GM12878 (cell line): Measurements from ENCODE around the gene HMG20B. TPM values are rescaled to one million over a fixed set of nuclear protein-coding genes. Genes with fewer than 3 reads are reported as not detected.

ENCODE experiments used
- ATAC-seq: fragments of 200-7000 bp; cut with Tn5 transposase; 3 replicates; pipeline ENCODE4 v1.9.1; 2020; ENCODE audit warnings: mild to moderate bottlenecking, moderate library complexity
- BruUV-seq: library from RNA; stranded (reverse); fragments of 400-500 nt; replicated peaks from 2 replicates; lab custom pipeline; 2021; lab: Mats Ljungman, UMichigan
- CTCF ChIA-PET: fragments of 300-600 bp; sonication (Branson Sonifier 250); formaldehyde crosslinking; extraction: SDS; loops from one replicate; lab custom pipeline; 2021; ENCODE audit warnings: inconsistent platforms; lab: Yijun Ruan, JAX
- POLR2A ChIA-PET: fragments of 350-600 bp; formaldehyde crosslinking; extraction: SDS; loops from one replicate; lab custom pipeline; 2021; ENCODE audit warnings: inconsistent platforms; lab: Charles Lee
- RAD21 ChIA-PET: fragments of 300-600 bp; sonication (Branson Sonifier 250); formaldehyde crosslinking; loops from one replicate; lab custom pipeline; 2023; ENCODE audit warnings: antibody characterized with exemption; ENCODE audit not compliant: unreplicated experiment; lab: Charles Lee
- SMC1A ChIA-PET: fragments of 300-600 bp; sonication (Branson Sonifier 250); formaldehyde crosslinking; loops from one replicate; lab custom pipeline; 2023; ENCODE audit not compliant: unreplicated experiment, uncharacterized antibody; lab: Charles Lee
- DNase-seq: peaks from one replicate; pipeline ENCODE4 v3.0.0-alpha.2; 2011; ENCODE audit warnings: low read depth, low spot score
- FAIRE-seq: peaks from 3 replicates; lab custom pipeline; 2011; peaks lifted over from hg19 to GRCh38; lab: Jason Lieb, UNC
- H2AFZ ChIP-seq: 2 replicates; pipeline ENCODE4 v1.6.0; 2011; ENCODE audit warnings: low read depth, low read length, control low read depth; ENCODE audit not compliant: control insufficient read depth
- H3K27ac ChIP-seq: 2 replicates; pipeline ENCODE4 v1.5.1; 2011; ENCODE audit warnings: control low read depth; ENCODE audit not compliant: control insufficient read depth, insufficient read depth
- H3K27me3 ChIP-seq, 2 experiments: replicated peaks in 1 of 2; 2 replicates each; pipeline versions ENCODE4 v1.6.0 to v1.6.1; 2011; ENCODE audit warnings: low read length in 1 of 2; ENCODE audit not compliant: control insufficient read depth in 2 of 2, insufficient read depth in 2 of 2
- H3K36me3 ChIP-seq, 2 experiments: 2 replicates each; pipeline ENCODE4 v1.5.1; 2011; ENCODE audit warnings: low read length in 1 of 2; ENCODE audit not compliant: control insufficient read depth in 2 of 2, insufficient read depth in 2 of 2
- H3K4me1 ChIP-seq: 2 replicates; pipeline ENCODE4 v1.6.1; 2011; ENCODE audit warnings: mild to moderate bottlenecking, low read length, moderate library complexity, mixed read lengths; ENCODE audit not compliant: control insufficient read depth, insufficient read depth
- H3K4me2 ChIP-seq: 2 replicates; pipeline ENCODE4 v1.6.0; 2011; ENCODE audit warnings: control low read depth; ENCODE audit not compliant: control insufficient read depth, insufficient read depth
- H3K4me3 ChIP-seq: fragments of 200-600 bp; sonication (generic); 2 replicates; pipeline ENCODE4 v1.5.1; 2016
- H3K79me2 ChIP-seq: 2 replicates; pipeline ENCODE4 v1.6.0; 2011; ENCODE audit warnings: low read length; ENCODE audit not compliant: control insufficient read depth, insufficient read depth
- H3K9ac ChIP-seq: 2 replicates; pipeline ENCODE4 v1.8.0; 2011; ENCODE audit warnings: low read length, control low read depth, mixed read lengths; ENCODE audit not compliant: control insufficient read depth, insufficient read depth
- H3K9me3 ChIP-seq: replicated peaks from 3 replicates; pipeline ENCODE4 v1.5.1; 2011; ENCODE audit warnings: mild to moderate bottlenecking, low read length; ENCODE audit not compliant: control insufficient read depth, insufficient read depth
- H4K20me1 ChIP-seq: 2 replicates; pipeline ENCODE4 v1.6.0; 2011; ENCODE audit not compliant: control insufficient read depth, insufficient read depth
- EED ChIP-seq: sonication (generic); IDR thresholded peaks from 2 replicates; pipeline ENCODE4 v1.6.1; 2016; ENCODE audit warnings: antibody characterized with exemption, low read depth
- IKZF1 ChIP-seq: fragments of 450-650 bp; conservative IDR thresholded peaks from 2 replicates; pipeline ENCODE4 v1.6.1; 2017; ENCODE audit warnings: antibody characterized with exemption, mild to moderate bottlenecking
- LARP7 ChIP-seq: fragments of 450-650 bp; IDR thresholded peaks from 2 replicates; pipeline ENCODE4 v1.6.1; 2017; ENCODE audit warnings: mild to moderate bottlenecking
- PAX5 ChIP-seq: IDR thresholded peaks from 2 replicates; pipeline ENCODE4 v1.6.1; 2011; ENCODE audit warnings: low read depth, low read length, borderline replicate concordance
- SMAD1 ChIP-seq: fragments of 450-650 bp; IDR thresholded peaks from 2 replicates; pipeline ENCODE4 v1.6.1; 2018; ENCODE audit warnings: mild to moderate bottlenecking, low read depth; ENCODE audit not compliant: partially characterized antibody
- SUZ12 ChIP-seq: fragments of 200-600 bp; sonication (generic); IDR thresholded peaks from one replicate; pipeline ENCODE4 v1.6.1; 2018; ENCODE audit warnings: antibody characterized with exemption, mild to moderate bottlenecking; ENCODE audit not compliant: unreplicated experiment
- ZNF622 ChIP-seq: fragments of 450-650 bp; IDR thresholded peaks from 2 replicates; pipeline ENCODE4 v1.6.1; 2017; ENCODE audit warnings: mild to moderate bottlenecking, inconsistent platforms
- WGBS: methylation state at CpG from one replicate; pipeline ENCODE4 v1.1.6; 2016; ENCODE audit warnings: low lambda C conversion rate; ENCODE audit not compliant: insufficient replicate concordance, insufficient coverage; ENCODE audit errors: missing lambda C conversion rate; 5-methylcytosine and 5-hydroxymethylcytosine counted together
- in situ Hi-C: fragments of 300-500 bp; cut with MboI; formaldehyde crosslinking; loops from 9 replicates; pipeline ENCODE4 v1.14.3; 2018; ENCODE audit warnings: mixed read lengths
- intact Hi-C: fragments of 100-400 bp; cut with micrococcal nuclease; formaldehyde crosslinking; loops from one replicate; pipeline ENCODE4 v1.14.2; 2022; ENCODE audit not compliant: unreplicated experiment
- polyA plus RNA-seq, 11 experiments: library from polyadenylated mRNA; depleted of rRNA in 4 of 11; unstranded in 6 of 11; stranded (reverse) in 5 of 11; fragments of >200 nt; fragmentation: Nextera tagmentation in 4 of 11; fragmentation: Illumina TruSeq in 1 of 11; extraction: Ambion mirVana in 4 of 11; extraction: Trizol in 1 of 11; gene quantifications; 1 replicate in 1 of 11; 2 replicates in 10 of 11; pipeline versions ENCODE4 v1.2.1 to v1.2.3, GENCODE V29; 2011 to 2016; ENCODE audit warnings: inconsistent platforms in 2 of 11, missing spikeins in 2 of 11, low read depth in 1 of 11
- total RNA-seq, 4 experiments: library from RNA; depleted of rRNA in 3 of 4; stranded (reverse); fragments of >200 nt in 3 of 4; fragmentation: Illumina TruSeq in 1 of 4; extraction: Trizol in 1 of 4; gene quantifications; 2 replicates each; pipeline versions ENCODE4 v1.2.1 to v1.2.3, GENCODE V29; 2013 to 2021
- TF ChIP-seq, protein P1 (sequence below): fragments of 450-650 bp; IDR thresholded peaks from 2 replicates; pipeline ENCODE4 v1.6.1; 2017; ENCODE audit warnings: mild to moderate bottlenecking, low read depth, inconsistent platforms; ENCODE audit not compliant: poor library complexity, severe bottlenecking
- TF ChIP-seq, protein P2 (sequence below): IDR thresholded peaks from 2 replicates; pipeline ENCODE4 v1.6.1; 2012; ENCODE audit warnings: low read depth, low read length, improper control_type of control experiment
- TF ChIP-seq, protein P3 (sequence below): fragments of 450-650 bp; formaldehyde crosslinking; IDR thresholded peaks from 2 replicates; pipeline ENCODE4 v1.4.0; 2022; ENCODE audit warnings: mild to moderate bottlenecking, moderate library complexity
- TF ChIP-seq, protein P4 (sequence below): fragments of 450-650 bp; conservative IDR thresholded peaks from 2 replicates; pipeline ENCODE4 v1.6.1; 2017; ENCODE audit warnings: mild to moderate bottlenecking, moderate library complexity

Gene HMG20B
- total and polyA plus RNA-seq, 10 of the 15 experiments (the other 5 are each of a cell fraction or from before 2014, with no cell fraction given): 0.37 to 92.7 (median 47.0) TPM

DNA sequence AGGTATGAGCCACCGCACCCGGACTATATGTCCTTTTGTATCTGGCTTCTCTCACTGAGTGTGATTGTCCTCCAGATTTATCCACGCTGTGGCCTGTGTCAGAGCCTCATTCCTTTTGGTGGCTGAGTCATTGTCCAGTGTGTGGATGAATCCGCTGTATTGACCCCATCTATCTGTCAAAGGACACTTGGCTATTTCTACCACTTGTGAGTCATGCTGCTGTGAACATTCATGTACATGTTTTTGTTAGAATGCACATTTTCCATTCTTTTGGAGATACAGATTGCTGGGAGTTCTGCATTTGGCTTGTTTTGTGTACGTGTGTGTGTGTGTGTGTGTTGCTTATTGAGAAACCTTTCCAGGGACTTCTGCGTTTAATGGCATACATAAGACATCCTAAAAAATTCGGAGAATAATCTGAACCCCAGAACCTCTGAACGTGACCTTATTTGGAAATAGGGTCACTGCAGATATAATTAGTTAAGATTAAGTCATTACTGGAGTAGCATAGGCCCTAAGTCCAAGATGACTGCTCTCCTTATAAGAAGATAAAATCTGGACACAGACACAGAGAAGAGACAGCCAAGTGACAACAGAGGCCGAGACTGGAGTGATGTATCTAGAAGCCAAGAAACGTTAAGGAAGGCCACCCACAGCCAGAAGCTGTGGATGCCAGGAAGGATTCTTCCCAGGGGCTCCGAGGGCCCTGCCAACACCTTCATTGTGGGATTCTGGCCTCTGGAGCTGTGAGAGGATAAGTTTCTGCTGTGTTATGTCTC, 7.6 kb downstream of the HMG20B start:
- no peak overlapping the region for H3K27ac ChIP-seq
- CTCF ChIA-PET: interaction anchor here (0.6 to 1.4 kb wide), 3 partner anchors 10 to 608 kb away, joined by 3 to 7 read pairs (median 4); no protein-coding TSS in a partner anchor
- H3K27me3 ChIP-seq: peaks cover 0 to 2% of the 10 kb centered on the region in 2 experiments; a peak in 1 of 4 replicates
- H3K79me2 ChIP-seq: no peaks in the 10 kb centered on the region
- H3K9ac ChIP-seq: no peak overlapping the region
- RAD21 ChIA-PET: no interaction called here
- no TSS peak for BruUV-seq
- POLR2A ChIA-PET: no interaction called here
- ATAC-seq: no peak
- no peak overlapping the region for H3K4me3 ChIP-seq
- DNase-seq: no peak
- H2AFZ ChIP-seq: no peak overlapping the region
- H4K20me1 ChIP-seq: no peaks in the 10 kb centered on the region
- H3K9me3 ChIP-seq: no peaks in the 10 kb centered on the region
- in situ Hi-C loops: no loop called here
- intact Hi-C loops: no loop called here
- H3K4me1 ChIP-seq: no peaks in the 10 kb centered on the region
- 46% methylated on average over 11 of the region's 11 CpGs for WGBS
- FAIRE-seq: no peak
- no peak overlapping the region for H3K4me2 ChIP-seq
- no peaks in the 10 kb centered on the region; a peak in 1 of 4 replicates for H3K36me3 ChIP-seq
- SMC1A ChIA-PET: no interaction called here
- no peak for TF ChIP-seq LARP7
- TF ChIP-seq, protein P1, sequence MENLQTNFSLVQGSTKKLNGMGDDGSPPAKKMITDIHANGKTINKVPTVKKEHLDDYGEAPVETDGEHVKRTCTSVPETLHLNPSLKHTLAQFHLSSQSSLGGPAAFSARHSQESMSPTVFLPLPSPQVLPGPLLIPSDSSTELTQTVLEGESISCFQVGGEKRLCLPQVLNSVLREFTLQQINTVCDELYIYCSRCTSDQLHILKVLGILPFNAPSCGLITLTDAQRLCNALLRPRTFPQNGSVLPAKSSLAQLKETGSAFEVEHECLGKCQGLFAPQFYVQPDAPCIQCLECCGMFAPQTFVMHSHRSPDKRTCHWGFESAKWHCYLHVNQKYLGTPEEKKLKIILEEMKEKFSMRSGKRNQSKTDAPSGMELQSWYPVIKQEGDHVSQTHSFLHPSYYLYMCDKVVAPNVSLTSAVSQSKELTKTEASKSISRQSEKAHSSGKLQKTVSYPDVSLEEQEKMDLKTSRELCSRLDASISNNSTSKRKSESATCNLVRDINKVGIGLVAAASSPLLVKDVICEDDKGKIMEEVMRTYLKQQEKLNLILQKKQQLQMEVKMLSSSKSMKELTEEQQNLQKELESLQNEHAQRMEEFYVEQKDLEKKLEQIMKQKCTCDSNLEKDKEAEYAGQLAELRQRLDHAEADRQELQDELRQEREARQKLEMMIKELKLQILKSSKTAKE: no peak
- TF ChIP-seq, protein P2, sequence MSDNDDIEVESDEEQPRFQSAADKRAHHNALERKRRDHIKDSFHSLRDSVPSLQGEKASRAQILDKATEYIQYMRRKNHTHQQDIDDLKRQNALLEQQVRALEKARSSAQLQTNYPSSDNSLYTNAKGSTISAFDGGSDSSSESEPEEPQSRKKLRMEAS: no peak
- TF ChIP-seq, protein P3, sequence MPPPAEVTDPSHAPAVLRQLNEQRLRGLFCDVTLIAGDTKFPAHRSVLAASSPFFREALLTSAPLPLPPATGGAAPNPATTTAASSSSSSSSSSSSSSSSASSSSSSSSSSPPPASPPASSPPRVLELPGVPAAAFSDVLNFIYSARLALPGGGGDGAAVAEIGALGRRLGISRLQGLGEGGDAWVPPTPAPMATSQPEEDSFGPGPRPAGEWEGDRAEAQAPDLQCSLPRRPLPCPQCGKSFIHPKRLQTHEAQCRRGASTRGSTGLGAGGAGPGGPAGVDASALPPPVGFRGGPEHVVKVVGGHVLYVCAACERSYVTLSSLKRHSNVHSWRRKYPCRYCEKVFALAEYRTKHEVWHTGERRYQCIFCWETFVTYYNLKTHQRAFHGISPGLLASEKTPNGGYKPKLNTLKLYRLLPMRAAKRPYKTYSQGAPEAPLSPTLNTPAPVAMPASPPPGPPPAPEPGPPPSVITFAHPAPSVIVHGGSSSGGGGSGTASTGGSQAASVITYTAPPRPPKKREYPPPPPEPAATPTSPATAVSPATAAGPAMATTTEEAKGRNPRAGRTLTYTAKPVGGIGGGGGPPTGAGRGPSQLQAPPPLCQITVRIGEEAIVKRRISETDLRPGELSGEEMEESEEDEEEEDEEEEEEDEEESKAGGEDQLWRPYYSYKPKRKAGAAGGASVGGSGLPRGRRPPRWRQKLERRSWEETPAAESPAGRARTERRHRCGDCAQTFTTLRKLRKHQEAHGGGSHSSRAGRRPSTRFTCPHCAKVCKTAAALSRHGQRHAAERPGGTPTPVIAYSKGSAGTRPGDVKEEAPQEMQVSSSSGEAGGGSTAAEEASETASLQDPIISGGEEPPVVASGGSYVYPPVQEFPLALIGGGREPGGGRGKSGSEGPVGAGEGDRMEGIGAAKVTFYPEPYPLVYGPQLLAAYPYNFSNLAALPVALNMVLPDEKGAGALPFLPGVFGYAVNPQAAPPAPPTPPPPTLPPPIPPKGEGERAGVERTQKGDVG (CRISPR knock-in tag): no peak
- TF ChIP-seq, protein P4, sequence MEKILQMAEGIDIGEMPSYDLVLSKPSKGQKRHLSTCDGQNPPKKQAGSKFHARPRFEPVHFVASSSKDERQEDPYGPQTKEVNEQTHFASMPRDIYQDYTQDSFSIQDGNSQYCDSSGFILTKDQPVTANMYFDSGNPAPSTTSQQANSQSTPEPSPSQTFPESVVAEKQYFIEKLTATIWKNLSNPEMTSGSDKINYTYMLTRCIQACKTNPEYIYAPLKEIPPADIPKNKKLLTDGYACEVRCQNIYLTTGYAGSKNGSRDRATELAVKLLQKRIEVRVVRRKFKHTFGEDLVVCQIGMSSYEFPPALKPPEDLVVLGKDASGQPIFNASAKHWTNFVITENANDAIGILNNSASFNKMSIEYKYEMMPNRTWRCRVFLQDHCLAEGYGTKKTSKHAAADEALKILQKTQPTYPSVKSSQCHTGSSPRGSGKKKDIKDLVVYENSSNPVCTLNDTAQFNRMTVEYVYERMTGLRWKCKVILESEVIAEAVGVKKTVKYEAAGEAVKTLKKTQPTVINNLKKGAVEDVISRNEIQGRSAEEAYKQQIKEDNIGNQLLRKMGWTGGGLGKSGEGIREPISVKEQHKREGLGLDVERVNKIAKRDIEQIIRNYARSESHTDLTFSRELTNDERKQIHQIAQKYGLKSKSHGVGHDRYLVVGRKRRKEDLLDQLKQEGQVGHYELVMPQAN: no peak
- TF ChIP-seq SUZ12: no peak
- TF ChIP-seq PAX5: no peak
- no peak for TF ChIP-seq SMAD1
- no peak for TF ChIP-seq EED
- no peak for TF ChIP-seq IKZF1
- no peak for TF ChIP-seq ZNF622
